Measurements from ENCODE around the gene KLF3. TPM values are rescaled to one million over a fixed set of nuclear protein-coding genes. Genes with fewer than 3 reads are reported as not detected.

KLF3 gene
- total RNA-seq, 6 experiments from 2014 or later: 21.3 to 37.6 (median 26.8) TPM

DNA sequence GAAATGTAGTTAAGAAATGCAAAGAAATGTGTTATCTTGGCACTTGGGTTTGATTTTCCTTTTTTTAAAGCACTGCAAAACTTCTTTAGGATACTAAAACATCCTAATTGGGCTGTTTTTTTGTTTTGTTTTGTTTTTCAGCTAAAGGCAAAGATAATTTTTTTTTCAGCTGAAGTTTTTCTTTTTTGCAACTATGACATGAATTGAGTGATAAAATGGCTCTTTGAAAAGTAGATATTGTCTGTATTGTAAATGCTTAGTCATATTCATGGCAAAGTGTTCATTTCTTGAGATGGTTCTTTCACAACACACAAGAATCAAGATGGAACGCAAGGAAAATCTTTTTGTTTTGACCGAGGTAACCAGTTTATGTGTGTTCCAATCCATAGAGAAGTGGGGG is 35.1 kb downstream of the KLF3 start:
- H3K36me3 ChIP-seq: peaks cover 2 to 46% (median 13%) of the 10 kb centered on the region in 4 donors
- H3K4me3 ChIP-seq: no peak overlapping the region
- no peak overlapping the region for H3K27ac ChIP-seq
- H3K9me3 ChIP-seq: no peaks in the 10 kb centered on the region
- ATAC-seq (no peak), DNase-seq (no peak)
- intact Hi-C loops (cut with DNase I): no loop called here
- TF ChIP-seq, protein P1, sequence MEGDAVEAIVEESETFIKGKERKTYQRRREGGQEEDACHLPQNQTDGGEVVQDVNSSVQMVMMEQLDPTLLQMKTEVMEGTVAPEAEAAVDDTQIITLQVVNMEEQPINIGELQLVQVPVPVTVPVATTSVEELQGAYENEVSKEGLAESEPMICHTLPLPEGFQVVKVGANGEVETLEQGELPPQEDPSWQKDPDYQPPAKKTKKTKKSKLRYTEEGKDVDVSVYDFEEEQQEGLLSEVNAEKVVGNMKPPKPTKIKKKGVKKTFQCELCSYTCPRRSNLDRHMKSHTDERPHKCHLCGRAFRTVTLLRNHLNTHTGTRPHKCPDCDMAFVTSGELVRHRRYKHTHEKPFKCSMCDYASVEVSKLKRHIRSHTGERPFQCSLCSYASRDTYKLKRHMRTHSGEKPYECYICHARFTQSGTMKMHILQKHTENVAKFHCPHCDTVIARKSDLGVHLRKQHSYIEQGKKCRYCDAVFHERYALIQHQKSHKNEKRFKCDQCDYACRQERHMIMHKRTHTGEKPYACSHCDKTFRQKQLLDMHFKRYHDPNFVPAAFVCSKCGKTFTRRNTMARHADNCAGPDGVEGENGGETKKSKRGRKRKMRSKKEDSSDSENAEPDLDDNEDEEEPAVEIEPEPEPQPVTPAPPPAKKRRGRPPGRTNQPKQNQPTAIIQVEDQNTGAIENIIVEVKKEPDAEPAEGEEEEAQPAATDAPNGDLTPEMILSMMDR (IDR thresholded peaks at IDR 0.05): no peak
- TF ChIP-seq POLR2A (IDR thresholded peaks at IDR 0.05): no peak
- H3K27me3 ChIP-seq: no peaks in the 10 kb centered on the region
- no peaks in the 10 kb centered on the region for H3K4me1 ChIP-seq
- 95% methylated on average over 2 of the region's 2 CpGs for WGBS (ENCODE audit: insufficient coverage, low coverage, low lambda C conversion rate, missing lambda C conversion rate)

DNA sequence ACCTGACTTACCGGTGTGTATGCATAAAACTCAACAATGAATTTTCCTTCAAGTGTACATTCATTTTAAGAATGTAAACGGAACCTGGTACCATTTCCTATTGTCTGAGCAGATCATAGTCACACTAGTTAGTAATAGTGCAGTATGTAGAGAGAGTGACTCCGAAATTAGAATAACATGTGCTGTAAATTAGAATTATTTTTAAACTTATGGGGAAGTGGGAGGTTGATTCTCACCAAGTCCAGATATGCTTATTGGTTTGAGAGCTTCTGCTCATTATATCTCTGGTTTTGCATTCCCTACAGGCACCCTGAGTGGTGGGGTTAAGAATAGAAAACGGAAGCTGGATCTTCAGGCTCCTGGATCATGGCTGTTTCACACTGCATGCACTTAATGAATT is 39.6 kb downstream of the KLF3 start:
- no peak overlapping the region for H3K4me3 ChIP-seq
- DNase-seq (no peak), ATAC-seq (no peak)
- 67% methylated on average over 4 of the region's 4 CpGs for WGBS (ENCODE audit: insufficient coverage, low coverage, low lambda C conversion rate, missing lambda C conversion rate)
- no peak for TF ChIP-seq POLR2A (IDR thresholded peaks at IDR 0.05)
- TF ChIP-seq, protein P1 (IDR thresholded peaks at IDR 0.05): no peak
- H3K27me3 ChIP-seq: no peaks in the 10 kb centered on the region
- H3K27ac ChIP-seq: no peak overlapping the region
- no peaks in the 10 kb centered on the region for H3K9me3 ChIP-seq
- peaks cover 0 to 1% (median 0%) of the 10 kb centered on the region in 4 donors for H3K36me3 ChIP-seq
- no peaks in the 10 kb centered on the region for H3K4me1 ChIP-seq
- intact Hi-C loops (cut with DNase I): no loop called here

DNA sequence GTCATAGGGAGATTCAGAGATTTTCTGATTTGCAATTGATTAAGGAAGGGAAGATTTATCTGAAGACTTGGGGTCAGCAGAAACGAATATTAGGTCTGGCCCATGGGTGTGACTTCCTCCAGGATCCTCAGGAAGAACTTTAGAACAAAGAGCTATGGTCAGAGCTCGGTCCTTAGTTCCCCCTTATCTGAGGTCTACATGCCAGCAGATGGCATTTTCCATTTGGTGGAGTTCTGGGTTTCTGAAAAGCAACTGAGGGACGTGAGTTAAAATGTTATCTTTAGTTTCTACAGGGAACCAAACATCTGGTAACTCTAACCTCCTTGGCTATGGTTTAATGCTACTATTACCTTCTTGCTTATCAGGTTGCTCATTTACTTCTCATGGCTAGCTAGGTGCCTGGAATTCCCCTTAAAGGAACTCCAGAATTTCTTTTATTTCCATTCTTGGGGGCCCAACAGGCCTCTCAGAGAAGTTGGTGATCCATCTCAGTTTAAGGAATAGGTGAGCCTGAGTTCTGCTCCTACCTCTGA is 40.7 kb downstream of the KLF3 start:
- Histone ChIP-seq H3K4me3 (no peak overlapping the region), H3K27me3 (no peaks in the 10 kb centered on the region), H3K9me3 (no peaks in the 10 kb centered on the region), H3K27ac (no peak overlapping the region), H3K4me1 (no peaks in the 10 kb centered on the region), H3K36me3 (no peaks in the 10 kb centered on the region)
- TF ChIP-seq, protein P1 (IDR thresholded peaks at IDR 0.05): no peak
- no peak for TF ChIP-seq POLR2A (IDR thresholded peaks at IDR 0.05)
- 29% methylated on average over 3 of the region's 3 CpGs for WGBS (ENCODE audit: insufficient coverage, low coverage, low lambda C conversion rate, missing lambda C conversion rate)
- ATAC-seq (no peak), DNase-seq (no peak)
- intact Hi-C loops (cut with DNase I): no loop called here

DNA sequence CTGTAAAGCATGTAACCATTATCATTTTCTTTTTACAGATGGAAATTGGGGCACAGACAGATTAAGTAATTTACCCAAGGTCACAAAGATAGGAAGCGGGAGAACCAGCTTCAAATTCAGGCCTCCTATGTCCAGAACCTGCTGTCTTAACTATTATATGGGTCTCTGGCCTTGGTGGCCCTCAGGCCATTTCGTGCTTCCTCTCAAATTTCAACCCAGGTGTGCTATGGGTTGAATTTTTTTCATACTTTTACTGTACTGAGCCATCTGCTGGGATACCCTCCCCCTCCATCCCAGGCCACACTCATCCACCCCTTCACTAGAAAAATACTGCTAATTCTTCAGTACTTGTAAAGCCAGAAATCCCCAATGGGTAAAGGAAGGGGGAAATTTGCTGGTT is 42.3 kb downstream of the KLF3 start:
- ATAC-seq: no peak
- Histone ChIP-seq H3K27me3 (no peaks in the 10 kb centered on the region), H3K4me3 (no peak overlapping the region), H3K9me3 (no peaks in the 10 kb centered on the region), H3K36me3 (no peaks in the 10 kb centered on the region), H3K27ac (no peak overlapping the region), H3K4me1 (no peaks in the 10 kb centered on the region)
- TF ChIP-seq, protein P1 (IDR thresholded peaks at IDR 0.05): no peak
- no peak for TF ChIP-seq POLR2A (IDR thresholded peaks at IDR 0.05)
- intact Hi-C loops (cut with DNase I): no loop called here
- WGBS (ENCODE audit: insufficient coverage, low coverage, low lambda C conversion rate, missing lambda C conversion rate): 82% methylated on average over 2 of the region's 2 CpGs
- DNase-seq: no peak

DNA sequence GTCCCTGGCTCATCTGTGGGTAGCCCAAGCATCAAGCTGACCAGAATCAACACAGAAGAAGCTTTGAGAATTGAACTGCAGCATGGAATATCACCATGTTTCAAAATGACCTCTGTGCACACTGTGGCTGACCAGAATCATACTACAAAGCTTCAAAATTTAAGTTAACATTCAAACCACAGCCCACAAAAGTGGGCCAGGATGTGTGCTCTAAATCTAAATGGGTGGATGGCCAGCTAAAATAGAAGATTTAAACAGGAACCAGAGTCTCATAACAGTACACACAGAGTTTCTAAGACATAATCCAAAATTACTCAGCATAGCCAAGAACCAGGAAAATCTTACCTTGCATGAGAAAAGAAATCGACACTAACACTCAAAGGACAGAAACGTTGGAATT is 46.1 kb downstream of the KLF3 start:
- no peak for TF ChIP-seq POLR2A (IDR thresholded peaks at IDR 0.05)
- TF ChIP-seq, protein P1 (IDR thresholded peaks at IDR 0.05): no peak
- Histone ChIP-seq H3K27me3 (no peaks in the 10 kb centered on the region), H3K27ac (no peak overlapping the region), H3K4me1 (no peaks in the 10 kb centered on the region), H3K36me3 (no peaks in the 10 kb centered on the region), H3K9me3 (no peaks in the 10 kb centered on the region), H3K4me3 (no peak overlapping the region)
- intact Hi-C loops (cut with DNase I): no loop called here
- WGBS (ENCODE audit: insufficient coverage, low coverage, low lambda C conversion rate, missing lambda C conversion rate): 81% methylated on average over 2 of the region's 2 CpGs
- ATAC-seq: no peak
- DNase-seq: no peak

All from right lobe of liver (tissue), 6 donors.